OCI-LY7 (cell line): ENCODE measurements around the gene ZBBX.

Source experiments
- EZH2phosphoT487 ChIP-seq: fragments of 200-600 bp; sonication (generic); IDR thresholded peaks from 2 replicates; pipeline ENCODE4 v1.6.1; 2018; ENCODE audit warnings: low read depth, borderline replicate concordance, mild to moderate bottlenecking, mixed run types, antibody characterized with exemption, low read length, moderate library complexity, mixed read lengths
- TF ChIP-seq, protein P1 (sequence below): fragments of 200-600 bp; sonication (generic); conservative IDR thresholded peaks from 2 replicates; pipeline ENCODE4 v1.5.1; 2014; ENCODE audit warnings: mild to moderate bottlenecking, antibody characterized with exemption, low read length, moderate library complexity, mixed read lengths

DNA sequence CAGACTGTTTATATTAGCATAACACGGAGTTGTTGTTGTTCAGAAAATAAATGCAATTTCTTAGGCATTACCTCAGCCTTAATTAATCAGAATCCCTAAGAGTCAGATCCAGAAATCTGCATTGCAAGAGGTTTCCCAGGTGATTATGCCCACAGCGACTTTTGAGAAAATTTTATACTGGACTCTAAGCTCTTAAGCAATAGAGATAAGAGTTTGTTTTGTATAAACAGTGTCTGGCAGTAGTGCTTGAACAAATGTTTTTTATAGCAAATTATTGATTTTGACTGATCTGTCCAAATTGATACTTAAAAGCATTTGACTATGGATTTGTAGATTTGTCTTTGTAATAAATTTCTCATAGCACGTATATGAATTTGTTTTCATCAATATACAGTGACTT is 92.8 kb downstream of the ZBBX start:
- TF ChIP-seq, protein P1, sequence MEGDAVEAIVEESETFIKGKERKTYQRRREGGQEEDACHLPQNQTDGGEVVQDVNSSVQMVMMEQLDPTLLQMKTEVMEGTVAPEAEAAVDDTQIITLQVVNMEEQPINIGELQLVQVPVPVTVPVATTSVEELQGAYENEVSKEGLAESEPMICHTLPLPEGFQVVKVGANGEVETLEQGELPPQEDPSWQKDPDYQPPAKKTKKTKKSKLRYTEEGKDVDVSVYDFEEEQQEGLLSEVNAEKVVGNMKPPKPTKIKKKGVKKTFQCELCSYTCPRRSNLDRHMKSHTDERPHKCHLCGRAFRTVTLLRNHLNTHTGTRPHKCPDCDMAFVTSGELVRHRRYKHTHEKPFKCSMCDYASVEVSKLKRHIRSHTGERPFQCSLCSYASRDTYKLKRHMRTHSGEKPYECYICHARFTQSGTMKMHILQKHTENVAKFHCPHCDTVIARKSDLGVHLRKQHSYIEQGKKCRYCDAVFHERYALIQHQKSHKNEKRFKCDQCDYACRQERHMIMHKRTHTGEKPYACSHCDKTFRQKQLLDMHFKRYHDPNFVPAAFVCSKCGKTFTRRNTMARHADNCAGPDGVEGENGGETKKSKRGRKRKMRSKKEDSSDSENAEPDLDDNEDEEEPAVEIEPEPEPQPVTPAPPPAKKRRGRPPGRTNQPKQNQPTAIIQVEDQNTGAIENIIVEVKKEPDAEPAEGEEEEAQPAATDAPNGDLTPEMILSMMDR, result no peak
- no peak for TF ChIP-seq EZH2phosphoT487
